Measurements from ENCODE around the gene SP5.

DNA sequence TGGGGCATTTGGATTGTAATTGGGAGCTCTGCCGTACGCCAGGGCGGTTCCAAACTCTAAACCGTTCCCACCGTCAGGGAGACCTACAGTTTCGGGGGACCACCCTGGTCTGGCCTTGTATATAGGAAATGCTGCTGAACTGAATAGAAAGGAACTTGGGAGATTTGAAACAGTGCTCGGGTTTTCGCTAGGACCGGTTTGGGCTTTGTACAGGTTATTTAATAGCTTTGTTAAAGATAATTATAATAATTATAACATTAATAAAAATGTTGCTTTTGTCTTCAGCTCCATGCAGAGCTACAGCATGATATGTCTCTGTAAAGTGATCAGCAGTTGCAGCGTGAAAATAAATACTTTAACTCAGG is 2.4 kb downstream of the SP5 start:
- TF ChIP-seq, protein P1, sequence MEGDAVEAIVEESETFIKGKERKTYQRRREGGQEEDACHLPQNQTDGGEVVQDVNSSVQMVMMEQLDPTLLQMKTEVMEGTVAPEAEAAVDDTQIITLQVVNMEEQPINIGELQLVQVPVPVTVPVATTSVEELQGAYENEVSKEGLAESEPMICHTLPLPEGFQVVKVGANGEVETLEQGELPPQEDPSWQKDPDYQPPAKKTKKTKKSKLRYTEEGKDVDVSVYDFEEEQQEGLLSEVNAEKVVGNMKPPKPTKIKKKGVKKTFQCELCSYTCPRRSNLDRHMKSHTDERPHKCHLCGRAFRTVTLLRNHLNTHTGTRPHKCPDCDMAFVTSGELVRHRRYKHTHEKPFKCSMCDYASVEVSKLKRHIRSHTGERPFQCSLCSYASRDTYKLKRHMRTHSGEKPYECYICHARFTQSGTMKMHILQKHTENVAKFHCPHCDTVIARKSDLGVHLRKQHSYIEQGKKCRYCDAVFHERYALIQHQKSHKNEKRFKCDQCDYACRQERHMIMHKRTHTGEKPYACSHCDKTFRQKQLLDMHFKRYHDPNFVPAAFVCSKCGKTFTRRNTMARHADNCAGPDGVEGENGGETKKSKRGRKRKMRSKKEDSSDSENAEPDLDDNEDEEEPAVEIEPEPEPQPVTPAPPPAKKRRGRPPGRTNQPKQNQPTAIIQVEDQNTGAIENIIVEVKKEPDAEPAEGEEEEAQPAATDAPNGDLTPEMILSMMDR (IDR thresholded peaks at IDR 0.05), result no peak
- TF ChIP-seq, protein P2, sequence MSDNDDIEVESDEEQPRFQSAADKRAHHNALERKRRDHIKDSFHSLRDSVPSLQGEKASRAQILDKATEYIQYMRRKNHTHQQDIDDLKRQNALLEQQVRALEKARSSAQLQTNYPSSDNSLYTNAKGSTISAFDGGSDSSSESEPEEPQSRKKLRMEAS (CRISPR knock-in tag; IDR thresholded peaks at IDR 0.05), result no peak
- no peak for TF ChIP-seq ATF1 (CRISPR knock-in tag; IDR thresholded peaks at IDR 0.05)
- no peak for TF ChIP-seq KAT7 (CRISPR knock-in tag; IDR thresholded peaks at IDR 0.05; ENCODE audit: borderline replicate concordance)
- TF ChIP-seq TEAD4 (CRISPR knock-in tag; IDR thresholded peaks at IDR 0.05), result no peak
- no peak for TF ChIP-seq JUN (CRISPR knock-in tag; IDR thresholded peaks at IDR 0.05)
- TF ChIP-seq SP1 (CRISPR knock-in tag; conservative IDR thresholded peaks at IDR 0.05), result no peak
- no peak for TF ChIP-seq NR2C2 (CRISPR knock-in tag; IDR thresholded peaks at IDR 0.05)
- no peak for TF ChIP-seq GABPB1 (CRISPR knock-in tag; IDR thresholded peaks at IDR 0.05)
- TF ChIP-seq NFYB (CRISPR knock-in tag; conservative IDR thresholded peaks at IDR 0.05; ENCODE audit: low read depth), result no peak

Data from WTC11 (cell line).